ENCODE results near the gene TPCN2.

DNA sequence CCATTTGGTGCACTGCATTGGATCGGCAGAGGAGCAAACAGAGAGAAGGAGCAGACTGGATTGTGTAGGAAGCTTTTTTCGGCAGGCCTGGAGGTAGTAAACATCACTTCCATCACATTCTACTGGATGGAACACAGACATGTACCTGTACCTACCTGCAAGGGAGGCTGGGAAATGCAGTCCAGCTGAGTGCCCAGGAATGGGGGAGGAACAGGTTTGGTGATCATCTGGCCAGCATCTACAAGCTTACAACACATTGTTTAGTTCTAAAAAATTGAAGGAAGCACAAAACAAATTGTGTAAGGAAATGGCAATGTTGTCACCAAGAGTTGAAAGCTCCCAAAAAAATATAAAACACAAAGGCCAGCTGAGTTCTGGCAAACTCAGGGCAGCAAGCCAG, 126.1 kb downstream of the TPCN2 start:
- TF ChIP-seq, protein P1, sequence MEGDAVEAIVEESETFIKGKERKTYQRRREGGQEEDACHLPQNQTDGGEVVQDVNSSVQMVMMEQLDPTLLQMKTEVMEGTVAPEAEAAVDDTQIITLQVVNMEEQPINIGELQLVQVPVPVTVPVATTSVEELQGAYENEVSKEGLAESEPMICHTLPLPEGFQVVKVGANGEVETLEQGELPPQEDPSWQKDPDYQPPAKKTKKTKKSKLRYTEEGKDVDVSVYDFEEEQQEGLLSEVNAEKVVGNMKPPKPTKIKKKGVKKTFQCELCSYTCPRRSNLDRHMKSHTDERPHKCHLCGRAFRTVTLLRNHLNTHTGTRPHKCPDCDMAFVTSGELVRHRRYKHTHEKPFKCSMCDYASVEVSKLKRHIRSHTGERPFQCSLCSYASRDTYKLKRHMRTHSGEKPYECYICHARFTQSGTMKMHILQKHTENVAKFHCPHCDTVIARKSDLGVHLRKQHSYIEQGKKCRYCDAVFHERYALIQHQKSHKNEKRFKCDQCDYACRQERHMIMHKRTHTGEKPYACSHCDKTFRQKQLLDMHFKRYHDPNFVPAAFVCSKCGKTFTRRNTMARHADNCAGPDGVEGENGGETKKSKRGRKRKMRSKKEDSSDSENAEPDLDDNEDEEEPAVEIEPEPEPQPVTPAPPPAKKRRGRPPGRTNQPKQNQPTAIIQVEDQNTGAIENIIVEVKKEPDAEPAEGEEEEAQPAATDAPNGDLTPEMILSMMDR (IDR thresholded peaks at IDR 0.05): no peak
- TF ChIP-seq POLR2A (IDR thresholded peaks at IDR 0.05): no peak
